Hepatocyte (in vitro differentiated cells): ENCODE measurements around the gene PMS2. TPM values are rescaled to one million over a fixed set of nuclear protein-coding genes. Genes with fewer than 3 reads are reported as not detected.
A peak's percentile ranks its signal among the peaks of the same experiment; 100 is the strongest.
"Not testable (repeated sequence)": the region's sequence is repeated elsewhere in the genome, so short reads cannot be mapped to it uniquely, and the experiment has no call there.

Source experiments
- DNase-seq: peaks from one replicate; pipeline ENCODE4 v3.0.0-alpha.2; 2016; ENCODE audit warnings: low spot score
- H2AFZ ChIP-seq: fragments of 200-600 bp; sonication (generic); 2 replicates; pipeline ENCODE4 v1.6.0; 2016; ENCODE audit warnings: antibody characterized with exemption, mild to moderate bottlenecking
- H3K27ac ChIP-seq: fragments of 200-600 bp; sonication (generic); 2 replicates; pipeline ENCODE4 v1.5.1; 2016; ENCODE audit warnings: mild to moderate bottlenecking
- H3K27me3 ChIP-seq: fragments of 200-600 bp; sonication (generic); 2 replicates; pipeline ENCODE4 v1.6.1; 2016
- H3K36me3 ChIP-seq: fragments of 200-600 bp; sonication (generic); replicated peaks from 2 replicates; pipeline ENCODE4 v1.5.1; 2016; ENCODE audit warnings: low read depth; ENCODE audit not compliant: insufficient read depth
- H3K4me1 ChIP-seq: fragments of 200-600 bp; sonication (generic); 2 replicates; pipeline ENCODE4 v1.5.1; 2016; ENCODE audit warnings: mild to moderate bottlenecking, moderate library complexity; ENCODE audit not compliant: insufficient read depth
- H3K4me2 ChIP-seq: fragments of 200-600 bp; sonication (generic); 2 replicates; pipeline ENCODE4 v1.6.0; 2016
- H3K4me3 ChIP-seq: fragments of 200-600 bp; sonication (generic); 2 replicates; pipeline ENCODE4 v1.5.1; 2016; ENCODE audit warnings: mild to moderate bottlenecking
- H3K79me2 ChIP-seq: fragments of 200-600 bp; sonication (generic); 2 replicates; pipeline ENCODE4 v1.6.0; 2017; ENCODE audit warnings: mild to moderate bottlenecking
- H3K9me2 ChIP-seq: fragments of 200-600 bp; sonication (generic); replicated peaks from 2 replicates; pipeline ENCODE4 v1.6.0; 2017; ENCODE audit warnings: mild to moderate bottlenecking; ENCODE audit not compliant: insufficient read depth
- H3K9me3 ChIP-seq: fragments of 200-600 bp; sonication (generic); 2 replicates; pipeline ENCODE4 v1.5.1; 2016; ENCODE audit warnings: low read depth, mild to moderate bottlenecking
- H4K20me1 ChIP-seq: fragments of 200-600 bp; sonication (generic); 2 replicates; pipeline ENCODE4 v1.6.0; 2016; ENCODE audit warnings: mild to moderate bottlenecking; ENCODE audit not compliant: insufficient read depth, poor library complexity, severe bottlenecking
- CTCF ChIP-seq: fragments of 200-600 bp; sonication (generic); IDR thresholded peaks from 2 replicates; pipeline ENCODE4 v1.5.1; 2016; ENCODE audit warnings: antibody characterized with exemption, mild to moderate bottlenecking; ENCODE audit not compliant: poor library complexity
- EZH2 ChIP-seq: fragments of 200-600 bp; sonication (generic); IDR thresholded peaks from 2 replicates; pipeline ENCODE4 v1.6.1; 2016; ENCODE audit warnings: antibody characterized with exemption, mild to moderate bottlenecking, borderline replicate concordance
- EZH2phosphoT487 ChIP-seq: fragments of 200-600 bp; sonication (generic); IDR thresholded peaks from one replicate; pipeline ENCODE4 v1.6.1; 2018; ENCODE audit warnings: antibody characterized with exemption, mild to moderate bottlenecking, low read depth, moderate library complexity; ENCODE audit not compliant: unreplicated experiment, severe bottlenecking
- WGBS: methylation state at CpG from one replicate; pipeline ENCODE4 v1.1.6; 2016; ENCODE audit warnings: low lambda C conversion rate; ENCODE audit errors: missing lambda C conversion rate; 5-methylcytosine and 5-hydroxymethylcytosine counted together
- polyA plus RNA-seq: library from polyadenylated mRNA; unstranded; fragments of >200 nt; fragmentation: Nextera tagmentation; extraction: Ambion mirVana; gene quantifications from 2 replicates; pipeline ENCODE4 v1.2.1, GENCODE V29; 2016
- total RNA-seq: library from RNA; depleted of rRNA; stranded (reverse); fragments of >200 nt; gene quantifications from 2 replicates; pipeline ENCODE4 v1.2.3, GENCODE V29; 2014

Gene PMS2
- total and polyA plus RNA-seq, 2 experiments from 2014 or later = 5.8 to 13.9 TPM

- no peak overlapping the region for H2AFZ ChIP-seq
- no peaks in the 10 kb centered on the region for H3K27me3 ChIP-seq
- no peak overlapping the region for H3K4me3 ChIP-seq
- peak overlapping the region; percentile 85 for H3K4me2 ChIP-seq
- TF ChIP-seq EZH2phosphoT487 = no peak
- TF ChIP-seq CTCF = no peak
- TF ChIP-seq EZH2 = no peak
- no peaks in the 10 kb centered on the region for H3K9me2 ChIP-seq
- no peaks in the 10 kb centered on the region for H4K20me1 ChIP-seq
- H3K9me3 ChIP-seq = no peaks in the 10 kb centered on the region
- WGBS = 90% methylated on average over 4 of the region's 4 CpGs
- H3K36me3 ChIP-seq = no peaks in the 10 kb centered on the region
- H3K4me1 ChIP-seq = peaks cover 13% of the 10 kb centered on the region
- H3K79me2 ChIP-seq = peaks cover 37% of the 10 kb centered on the region
- no peak for DNase-seq
- no peak overlapping the region for H3K27ac ChIP-seq
These were observed 1.5 kb downstream of the PMS2 start for GRCh38 chr7:6007386-6007785.

- Histone ChIP-seq H3K27ac (no peak overlapping the region), H3K4me3 (no peak overlapping the region), H3K4me2 (no peak overlapping the region), H3K79me2 (no peaks in the 10 kb centered on the region), H2AFZ (no peak overlapping the region), H3K4me1 (no peaks in the 10 kb centered on the region), H3K36me3 (no peaks in the 10 kb centered on the region), H3K9me2 (no peaks in the 10 kb centered on the region), H4K20me1 (no peaks in the 10 kb centered on the region), H3K9me3 (no peaks in the 10 kb centered on the region), H3K27me3 (no peaks in the 10 kb centered on the region)
- TF ChIP-seq EZH2 = no peak
- peak; percentile 82 for TF ChIP-seq CTCF
- WGBS = 64% methylated on average over 10 of the region's 10 CpGs
- peak; percentile 76 for DNase-seq
These were observed 11.5 kb downstream of the PMS2 start for GRCh38 chr7:5997210-5997808.

DNA sequence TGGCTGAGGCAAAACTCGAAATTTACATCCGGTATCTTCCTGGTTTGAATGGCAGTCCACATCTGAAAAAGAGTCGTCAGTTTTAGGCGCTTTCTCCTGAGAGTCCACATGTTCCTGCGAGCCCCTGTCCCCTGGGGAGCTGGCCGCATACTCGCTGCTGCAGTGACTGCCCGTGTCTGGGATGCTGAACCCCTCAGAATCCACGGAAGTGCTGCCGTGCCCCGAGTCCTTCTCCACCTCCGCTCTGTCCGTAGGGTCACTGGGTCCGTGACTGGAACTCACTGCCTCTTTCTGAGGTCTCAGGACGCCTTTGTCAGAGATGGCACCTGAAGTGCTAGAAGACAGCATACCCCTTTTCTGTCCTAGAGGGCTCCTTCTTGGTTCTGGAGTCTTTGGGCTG lies 21.8 kb downstream of the PMS2 start:
- not testable (repeated sequence) for H3K9me2 ChIP-seq, H3K4me1 ChIP-seq, H3K4me2 ChIP-seq, H3K27ac ChIP-seq, H3K36me3 ChIP-seq, H3K9me3 ChIP-seq, H4K20me1 ChIP-seq, H3K79me2 ChIP-seq, DNase-seq, H3K4me3 ChIP-seq, H3K27me3 ChIP-seq, H2AFZ ChIP-seq
- 94% methylated on average over 15 of the region's 15 CpGs for WGBS

- not testable (repeated sequence) for DNase-seq, H3K79me2 ChIP-seq, H2AFZ ChIP-seq, H3K36me3 ChIP-seq, H3K4me2 ChIP-seq, H4K20me1 ChIP-seq, H3K9me2 ChIP-seq, H3K4me1 ChIP-seq, H3K27me3 ChIP-seq, H3K27ac ChIP-seq, H3K4me3 ChIP-seq, H3K9me3 ChIP-seq
- WGBS = 73% methylated on average over 1 of the region's 12 CpGs
These were observed 29.1 kb downstream of the PMS2 start for GRCh38 chr7:5979680-5980314.

GRCh38 chr7:5973580-5973979 lies 35.3 kb downstream of the PMS2 start:
- H3K9me2 ChIP-seq, H4K20me1 ChIP-seq, H3K27me3 ChIP-seq, H3K9me3 ChIP-seq, DNase-seq, H3K4me3 ChIP-seq, H3K27ac ChIP-seq, H2AFZ ChIP-seq, H3K79me2 ChIP-seq, H3K36me3 ChIP-seq, H3K4me2 ChIP-seq, H3K4me1 ChIP-seq: not testable (repeated sequence)
- no CpG with 5 or more reads among the region's 8 CpGs for WGBS

DNA sequence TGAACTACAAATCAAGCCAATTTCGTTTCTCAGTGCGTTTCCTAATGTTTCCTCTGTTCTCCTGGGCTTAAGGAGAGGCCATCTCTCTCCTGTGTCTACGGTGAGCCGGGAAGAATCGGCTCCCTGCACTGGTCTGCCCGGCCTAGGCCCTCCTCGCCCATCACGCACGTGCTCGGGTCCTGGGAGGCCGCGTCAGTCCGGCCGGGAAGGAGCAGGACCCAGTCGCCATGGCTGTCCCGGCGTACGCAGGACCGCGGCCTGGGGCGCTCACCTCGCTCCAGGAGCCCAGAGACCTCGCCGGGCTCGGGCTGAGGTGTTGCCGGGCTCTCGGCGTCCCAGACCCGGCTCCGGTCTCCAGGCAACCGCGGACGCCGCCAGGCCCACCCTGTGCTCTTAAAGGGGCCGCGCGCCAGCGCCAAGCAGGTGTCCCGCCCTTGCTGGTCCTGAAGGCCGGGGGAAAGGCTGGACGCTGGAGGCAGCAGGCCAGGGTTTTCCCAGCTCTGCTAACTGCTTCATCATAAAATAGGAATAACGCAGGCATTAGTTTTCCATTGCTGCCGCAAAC lies 38.4 kb downstream of the PMS2 start, which contains the start of gene RSPH10B:
TSS of gene RSPH10B (minus strand) at position 343 of the 565 bp plus-strand sequence. CDS start 3,573 bp downstream, outside the sequence.
- H3K9me2 ChIP-seq, H3K79me2 ChIP-seq, H2AFZ ChIP-seq, DNase-seq, H3K27me3 ChIP-seq, H3K27ac ChIP-seq, H3K4me3 ChIP-seq, H3K9me3 ChIP-seq, H3K36me3 ChIP-seq, H4K20me1 ChIP-seq, H3K4me1 ChIP-seq: not testable (repeated sequence)
- peak within 1 kb of the TSS; percentile 74 for H3K4me2 ChIP-seq
- 5% methylated on average over 24 of the region's 43 CpGs for WGBS

GRCh38 chr7:5963810-5964209 lies 45.0 kb downstream of the PMS2 start:
- H3K27ac ChIP-seq, H2AFZ ChIP-seq, H3K4me3 ChIP-seq, H3K36me3 ChIP-seq, H3K27me3 ChIP-seq, DNase-seq, H3K4me1 ChIP-seq, H3K79me2 ChIP-seq, H3K4me2 ChIP-seq, H3K9me2 ChIP-seq, H4K20me1 ChIP-seq, H3K9me3 ChIP-seq: not testable (repeated sequence)
- WGBS = 50% methylated on average over 2 of the region's 7 CpGs
